HG03159 (cell line): ENCODE results near the gene AJUBA.
"Not testable (repeated sequence)": the region's sequence is repeated elsewhere in the genome, so short reads cannot be mapped to it uniquely, and the experiment has no call there.

Source experiments
- ATAC-seq: cut with Tn5 transposase; IDR thresholded peaks from one replicate; pipeline ENCODE4 v1.9.1; 2021; ENCODE audit warnings: mild to moderate bottlenecking, moderate library complexity; ENCODE audit not compliant: unreplicated experiment

The AJUBA gene

GRCh38 chr14:23006544-23007419 lies 24.4 kb upstream of the AJUBA start:
- ATAC-seq: peak; percentile 95

GRCh38 chr14:23006188-23006534 lies 23.8 kb upstream of the AJUBA start:
- ATAC-seq: no peak

- ATAC-seq: no peak
Measured at GRCh38 chr14:23005451-23006187, 23.3 kb upstream of the AJUBA start.

- ATAC-seq: not testable (repeated sequence)
Measured at GRCh38 chr14:23004274-23004673, 21.9 kb upstream of the AJUBA start.

GRCh38 chr14:23002592-23002991 lies 20.2 kb upstream of the AJUBA start:
- no peak for ATAC-seq

- no peak for ATAC-seq
Measured at GRCh38 chr14:23000860-23001259, 18.5 kb upstream of the AJUBA start.

- ATAC-seq: no peak
Measured at GRCh38 chr14:22998329-22999012, 16.1 kb upstream of the AJUBA start.

- no peak for ATAC-seq
Measured at GRCh38 chr14:22997676-22998323, 15.4 kb upstream of the AJUBA start.

- no peak for ATAC-seq
Measured at GRCh38 chr14:22996768-22997654, 14.7 kb upstream of the AJUBA start.

- no peak for ATAC-seq
Measured at GRCh38 chr14:22995889-22996625, 13.7 kb upstream of the AJUBA start.

- ATAC-seq: no peak
Measured at GRCh38 chr14:22994762-22995275, 12.5 kb upstream of the AJUBA start.

GRCh38 chr14:22993517-22993916 lies 11.2 kb upstream of the AJUBA start:
- ATAC-seq: no peak

- ATAC-seq: no peak
Measured at GRCh38 chr14:22991852-22992251, 9.5 kb upstream of the AJUBA start.

- ATAC-seq: no peak
Measured at GRCh38 chr14:22987291-22987690, 4.9 kb upstream of the AJUBA start.

GRCh38 chr14:22986508-22987054 lies 4.2 kb upstream of the AJUBA start:
- no peak for ATAC-seq

GRCh38 chr14:22985894-22986507 lies 3.6 kb upstream of the AJUBA start:
- ATAC-seq: no peak

- no peak for ATAC-seq
Measured at GRCh38 chr14:22984959-22985658, 2.8 kb upstream of the AJUBA start.
